Thymus (tissue), 11 donors: ENCODE measurements around the gene RRP12. TPM values are rescaled to one million over a fixed set of nuclear protein-coding genes. Genes with fewer than 3 reads are reported as not detected.
A peak's percentile ranks its signal among the peaks of the same experiment; 100 is the strongest.
"Not testable (repeated sequence)": the region's sequence is repeated elsewhere in the genome, so short reads cannot be mapped to it uniquely, and the experiment has no call there.

ENCODE experiments used
- DNase-seq, 9 donors: peaks; one replicate each; pipeline ENCODE4 v3.0.0-alpha.2; 2013; ENCODE audit warnings: low spot score in 9 of 9, low read depth in 6 of 9, missing footprints in 1 of 9
- H3K27ac ChIP-seq, 2 donors: one replicate each; pipeline ENCODE4 v1.5.1; 2013; ENCODE audit warnings: control low read depth in 1 of 2, low read depth in 1 of 2, low read length in 1 of 2, mild to moderate bottlenecking in 1 of 2, moderate library complexity in 1 of 2
- H3K27me3 ChIP-seq, 2 donors: one replicate each; pipeline ENCODE4 v1.5.1; 2013; ENCODE audit warnings: low read length in 1 of 2; ENCODE audit not compliant: control insufficient read depth in 2 of 2, insufficient read depth in 1 of 2
- H3K36me3 ChIP-seq, 2 donors: one replicate each; pipeline ENCODE4 v1.5.1; 2013; ENCODE audit warnings: low read length in 1 of 2, mild to moderate bottlenecking in 1 of 2, moderate library complexity in 1 of 2; ENCODE audit not compliant: control insufficient read depth in 2 of 2, insufficient read depth in 2 of 2
- H3K4me1 ChIP-seq, 2 donors: one replicate each; pipeline ENCODE4 v1.5.1; 2013; ENCODE audit warnings: low read length in 2 of 2; ENCODE audit not compliant: control insufficient read depth in 2 of 2, insufficient read depth in 2 of 2
- H3K4me3 ChIP-seq, 2 donors: one replicate each; pipeline ENCODE4 v1.5.1; 2013; ENCODE audit warnings: low read length in 2 of 2, control low read depth in 1 of 2, mild to moderate bottlenecking in 1 of 2
- H3K9me3 ChIP-seq, 2 donors: one replicate each; pipeline ENCODE4 v1.5.1; 2013; ENCODE audit warnings: low read length in 1 of 2, mild to moderate bottlenecking in 1 of 2; ENCODE audit not compliant: control insufficient read depth in 2 of 2, insufficient read depth in 1 of 2
- WGBS: extraction: QIAGEN DNeasy Blood & Tissue Kit; methylation state at CpG from one replicate; pipeline ENCODE4 v1.1.7; 2013; 5-methylcytosine and 5-hydroxymethylcytosine counted together
- polyA plus RNA-seq: library from polyadenylated mRNA; stranded (reverse); fragments of 200-250 nt; gene quantifications from one replicate; pipeline ENCODE4 v1.2.3, GENCODE V29; 2013
- total RNA-seq: library from RNA; stranded (reverse); fragments of 120-200 nt; gene quantifications from one replicate; pipeline ENCODE4 v1.2.4, GENCODE V29; 2013
- donor health status: healthy.

Gene RRP12
- total and polyA plus RNA-seq, 2 donors = 8.5 to 18.9 TPM

GRCh38 chr10:97435211-97435610 is 34.1 kb upstream of the RRP12 start:
- H3K4me1 ChIP-seq = no peaks in the 10 kb centered on the region
- H3K36me3 ChIP-seq = peaks cover 69 to 78% of the 10 kb centered on the region in 2 donors
- no peak for DNase-seq
- no peaks in the 10 kb centered on the region for H3K27me3 ChIP-seq
- no peak overlapping the region for H3K27ac ChIP-seq
- H3K9me3 ChIP-seq = no peaks in the 10 kb centered on the region
- no peak overlapping the region for H3K4me3 ChIP-seq
- WGBS = 98% methylated on average over 6 of the region's 6 CpGs

DNA sequence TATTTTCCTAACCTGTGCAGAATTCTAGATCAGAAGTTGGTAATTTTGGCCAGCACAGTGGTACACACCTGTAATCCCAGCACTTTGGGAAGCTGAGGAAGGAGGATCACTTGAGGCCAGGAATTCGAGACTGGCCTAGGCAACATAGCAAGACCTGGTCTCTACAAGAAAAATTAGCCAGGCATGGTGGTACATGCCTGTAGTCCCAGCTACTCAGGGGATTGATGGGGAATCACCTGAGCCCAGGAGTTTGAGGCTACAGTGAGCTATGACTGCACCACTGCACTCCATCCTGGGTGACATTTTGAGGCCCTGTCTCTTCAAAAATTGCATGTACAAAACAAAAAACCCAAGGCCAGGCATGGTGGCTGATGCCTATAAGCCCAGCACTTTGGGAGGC is 33.4 kb upstream of the RRP12 start:
- Histone ChIP-seq H3K36me3 (peaks cover 68 to 83% of the 10 kb centered on the region in 2 donors), H3K27me3 (no peaks in the 10 kb centered on the region), H3K27ac (no peak overlapping the region), H3K9me3 (no peaks in the 10 kb centered on the region), H3K4me1 (no peaks in the 10 kb centered on the region), H3K4me3 (no peak overlapping the region)
- WGBS = 100% methylated on average over 1 of the region's 1 CpG
- DNase-seq = no peak

DNA sequence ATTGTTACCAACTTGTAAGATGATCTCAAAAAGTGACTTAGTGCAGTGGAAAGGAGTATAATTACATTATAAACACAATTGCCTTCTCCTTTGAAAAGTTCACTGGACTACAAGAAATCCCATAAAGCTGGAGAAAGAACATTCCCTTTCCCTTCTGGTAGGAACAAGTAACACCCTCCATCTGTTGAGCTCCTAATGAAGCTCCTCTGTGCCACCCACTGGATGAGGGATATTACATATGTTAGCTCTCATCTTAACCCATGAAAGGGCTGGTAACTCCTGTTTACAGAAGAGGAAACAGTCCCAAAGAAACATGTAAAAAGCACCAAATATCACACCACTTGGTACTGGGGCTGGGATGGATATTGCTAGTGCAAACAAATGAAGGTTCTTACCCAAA is 32.9 kb upstream of the RRP12 start:
- H3K9me3 ChIP-seq = no peaks in the 10 kb centered on the region
- H3K4me1 ChIP-seq = no peaks in the 10 kb centered on the region
- H3K27ac ChIP-seq = no peak overlapping the region
- H3K27me3 ChIP-seq = no peaks in the 10 kb centered on the region
- peaks cover 63 to 82% of the 10 kb centered on the region in 2 donors for H3K36me3 ChIP-seq
- no peak for DNase-seq
- no peak overlapping the region for H3K4me3 ChIP-seq

DNA sequence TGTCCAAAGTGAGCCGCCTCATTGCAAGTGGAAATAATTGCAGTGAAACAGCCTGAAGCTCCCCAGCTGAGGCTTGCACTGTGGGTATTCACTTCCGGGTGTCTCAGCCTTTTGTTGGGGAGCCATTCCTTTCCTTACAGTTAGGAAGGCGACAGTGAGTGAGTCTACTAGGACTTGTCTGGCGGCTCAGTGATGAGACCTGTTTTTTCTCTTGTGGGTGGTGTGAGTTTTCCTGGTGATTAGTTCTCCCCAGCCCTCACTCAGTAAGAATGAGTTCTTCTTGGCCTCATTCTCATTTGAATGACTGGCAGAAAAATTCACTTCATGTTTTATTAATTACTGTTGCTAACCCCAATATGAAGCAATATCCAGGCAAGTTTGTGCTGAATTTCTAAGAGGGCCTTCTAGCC is 27.4 kb upstream of the RRP12 start:
- H3K4me1 ChIP-seq = peaks cover 17 to 28% of the 10 kb centered on the region in 2 donors
- H3K27me3 ChIP-seq = no peaks in the 10 kb centered on the region
- WGBS = 87% methylated on average over 4 of the region's 4 CpGs
- peaks cover 24 to 44% of the 10 kb centered on the region in 2 donors for H3K36me3 ChIP-seq
- no peaks in the 10 kb centered on the region for H3K9me3 ChIP-seq
- H3K4me3 ChIP-seq = no peak overlapping the region
- H3K27ac ChIP-seq = no peak overlapping the region
- no peak for DNase-seq

- Histone ChIP-seq H3K4me3 (peak overlapping the region; percentile 65 to 82), H3K9me3 (no peaks in the 10 kb centered on the region), H3K27me3 (no peaks in the 10 kb centered on the region), H3K4me1 (peaks cover 17 to 31% of the 10 kb centered on the region in 2 donors), H3K27ac (peak overlapping the region; percentile 53 to 85), H3K36me3 (peaks cover 21 to 40% of the 10 kb centered on the region in 2 donors)
- 84% methylated on average over 9 of the region's 9 CpGs for WGBS
- no peak for DNase-seq
Observed at GRCh38 chr10:97427571-97428179, 26.5 kb upstream of the RRP12 start.

GRCh38 chr10:97426776-97427570 is 25.8 kb upstream of the RRP12 start:
- peak overlapping the region; percentile 65 to 82 for H3K4me3 ChIP-seq
- H3K36me3 ChIP-seq = peaks cover 17 to 38% of the 10 kb centered on the region in 2 donors
- DNase-seq = no peak
- peaks cover 17 to 31% of the 10 kb centered on the region in 2 donors for H3K4me1 ChIP-seq
- H3K9me3 ChIP-seq = no peaks in the 10 kb centered on the region
- WGBS = 41% methylated on average over 34 of the region's 34 CpGs
- H3K27ac ChIP-seq = peak overlapping the region; percentile 48 to 85
- no peaks in the 10 kb centered on the region for H3K27me3 ChIP-seq

- WGBS = under 1% methylated on average over 89 of the region's 90 CpGs
Observed at GRCh38 chr10:97425964-97426775, 25.0 kb upstream of the RRP12 start, which contains the start of gene PGAM1. Gene PGAM1, plus strand, starts transcription at chr10:97426191. Its CDS starts 117 bp downstream, at chr10:97426308.

GRCh38 chr10:97423757-97424098 is 22.6 kb upstream of the RRP12 start:
- DNase-seq, H3K36me3 ChIP-seq, H3K4me3 ChIP-seq, H3K27me3 ChIP-seq, H3K27ac ChIP-seq, H3K9me3 ChIP-seq: not testable (repeated sequence)
- H3K4me1 ChIP-seq = peaks cover 17 to 38% of the 10 kb centered on the region in 2 donors
- WGBS = 96% methylated on average over 8 of the region's 8 CpGs

More at GRCh38 chr10:97425964-97426775, 25.0 kb upstream of the RRP12 start, which contains the start of gene PGAM1:
- DNase-seq = peak; percentile 89 to 99 (median 94)
- Histone ChIP-seq H3K36me3 (peaks cover 10 to 30% of the 10 kb centered on the region in 2 donors), H3K27ac (peak within 1 kb of the TSS; percentile 86 to 87), H3K4me1 (peaks cover 17 to 31% of the 10 kb centered on the region in 2 donors), H3K9me3 (no peaks in the 10 kb centered on the region), H3K27me3 (no peaks in the 10 kb centered on the region), H3K4me3 (peak within 1 kb of the TSS; percentile 65 to 82)
